ENCODE data around the gene MVB12B. TPM values are rescaled to one million over a fixed set of nuclear protein-coding genes. Genes with fewer than 3 reads are reported as not detected.

MVB12B gene
- polyA plus RNA-seq, 6 donors from 2014 or later, result 1.2 to 2.6 (median 2.5) TPM; not detected in 1

GRCh38 chr9:126511411-126511810 lies 184.8 kb downstream of the MVB12B start:
- DNase-seq, result no peak
- peak overlapping the region in 1 of 8 donors; percentile 35 for H3K4me3 Mint-ChIP-seq
- H3K9me3 Mint-ChIP-seq, result no peaks in the 10 kb centered on the region
- H3K27ac Mint-ChIP-seq, result peak overlapping the region in 1 of 6 donors; percentile 37
- H3K36me3 Mint-ChIP-seq, result no peaks in the 10 kb centered on the region
- no peak for ATAC-seq (ENCODE audit: low read depth in 2 of 2)
- peaks cover 22 to 50% (median 25%) of the 10 kb centered on the region in 3 donors for H3K27me3 Mint-ChIP-seq
- peaks cover 1 to 5% (median 1%) of the 10 kb centered on the region in 3 donors for H3K4me1 Mint-ChIP-seq

DNA sequence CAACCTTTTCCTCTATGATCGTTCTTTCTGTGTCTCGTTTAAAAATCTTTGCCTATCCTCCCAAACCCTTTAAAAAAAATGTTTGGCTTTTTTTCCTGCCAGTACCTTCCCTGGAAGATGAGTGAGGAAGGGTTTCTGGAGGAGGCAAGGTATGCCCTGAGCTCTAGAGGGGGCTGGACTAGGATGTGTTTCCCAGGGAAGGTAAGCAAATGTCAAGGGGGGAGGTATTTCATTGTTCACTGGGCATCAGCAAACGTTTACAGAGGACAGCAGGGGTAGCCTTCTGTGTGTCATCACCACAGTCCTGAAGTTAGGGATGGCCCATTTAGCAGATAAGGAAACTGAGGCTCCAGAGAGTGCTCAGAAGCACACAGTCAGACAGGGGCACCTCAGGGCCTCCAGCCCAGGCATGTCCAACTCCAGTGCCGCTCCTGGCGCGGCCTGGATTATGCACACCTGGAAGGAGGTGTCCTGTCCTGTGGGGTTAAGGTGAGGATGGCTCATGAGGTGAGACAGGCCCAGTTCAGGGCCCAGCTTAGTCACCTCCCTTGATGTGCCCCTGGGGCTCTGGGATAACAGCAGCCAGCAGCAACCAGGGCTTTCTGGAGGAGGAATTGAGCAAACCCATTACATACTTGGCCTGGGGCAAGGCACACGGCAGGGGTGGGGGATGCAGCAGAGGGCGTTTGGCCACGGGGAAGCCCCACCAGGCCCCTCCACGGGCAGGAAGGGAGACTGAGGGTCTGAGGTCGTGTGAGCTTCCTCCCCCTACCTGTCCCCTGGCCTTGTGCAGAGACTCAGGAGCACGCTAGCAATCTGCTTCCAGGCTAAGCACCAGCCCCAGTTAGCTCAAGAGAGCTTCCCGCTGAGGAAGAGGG lies 186.8 kb downstream of the MVB12B start:
- no peaks in the 10 kb centered on the region for H3K36me3 Mint-ChIP-seq
- peak overlapping the region in 1 of 6 donors; percentile 62 for H3K27ac Mint-ChIP-seq
- DNase-seq (no peak), ATAC-seq (ENCODE audit: low read depth in 2 of 2) (no peak)
- peaks cover 37 to 64% (median 39%) of the 10 kb centered on the region in 3 donors for H3K27me3 Mint-ChIP-seq
- H3K4me3 Mint-ChIP-seq, result peak overlapping the region in 4 of 8 donors; percentile 55 to 65 (median 60)
- peaks cover 14 to 20% (median 18%) of the 10 kb centered on the region in 3 donors for H3K4me1 Mint-ChIP-seq
- H3K9me3 Mint-ChIP-seq, result no peaks in the 10 kb centered on the region

DNA sequence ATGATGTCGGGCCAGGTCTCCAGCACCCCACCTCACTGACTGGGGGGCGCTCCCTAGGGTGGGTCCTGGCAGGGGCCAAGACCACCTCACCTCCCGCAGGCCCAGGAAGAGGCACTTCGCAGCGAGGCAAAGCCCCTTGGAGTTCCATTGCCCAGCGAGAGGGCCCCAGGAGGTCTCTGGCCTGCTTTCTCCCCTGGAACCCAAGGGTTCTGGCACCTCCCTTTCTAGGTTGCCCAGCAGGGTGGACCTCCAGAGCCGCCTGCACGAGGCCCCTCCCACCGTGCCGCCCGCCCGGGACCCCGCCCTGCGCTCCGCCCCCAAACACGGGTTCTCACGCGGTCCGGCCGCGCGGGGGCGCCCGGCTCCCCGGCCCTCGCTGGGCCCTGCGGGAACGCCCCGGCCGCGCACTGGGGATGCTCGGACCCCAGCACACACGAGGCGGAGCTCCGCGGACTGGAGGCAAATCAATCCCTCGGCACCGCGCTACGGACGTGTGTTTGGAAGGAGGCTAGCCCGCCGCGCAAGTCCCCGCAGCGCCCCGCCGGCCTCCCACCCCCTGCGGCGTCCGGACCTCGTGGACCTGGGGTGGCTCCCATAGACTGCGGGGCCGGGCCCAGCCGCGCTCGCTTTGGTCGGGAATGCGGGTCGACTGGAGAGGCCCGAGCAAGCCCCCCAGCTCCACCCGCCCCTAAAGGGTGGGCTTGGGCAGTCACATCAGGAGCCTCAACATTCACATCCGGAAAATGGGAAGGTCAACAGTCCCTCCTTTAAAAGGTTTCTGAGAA lies 187.6 kb downstream of the MVB12B start:
- peak; percentile 68 for DNase-seq
- Mint-ChIP-seq H3K27ac (no peak overlapping the region), H3K36me3 (no peaks in the 10 kb centered on the region), H3K4me3 (peak overlapping the region in 5 of 8 donors; percentile 22 to 62 (median 59)), H3K4me1 (peaks cover 14 to 20% (median 18%) of the 10 kb centered on the region in 3 donors), H3K9me3 (no peaks in the 10 kb centered on the region), H3K27me3 (peaks cover 45 to 67% (median 46%) of the 10 kb centered on the region in 3 donors)
- ATAC-seq (ENCODE audit: low read depth in 2 of 2), result peak; percentile 84 to 89

- peaks cover 14 to 20% (median 18%) of the 10 kb centered on the region in 3 donors for H3K4me1 Mint-ChIP-seq
- peaks cover 45 to 63% (median 51%) of the 10 kb centered on the region in 3 donors for H3K27me3 Mint-ChIP-seq
- no peaks in the 10 kb centered on the region for H3K9me3 Mint-ChIP-seq
- peak overlapping the region in 7 of 8 donors; percentile 22 to 78 (median 60) for H3K4me3 Mint-ChIP-seq
- DNase-seq (no peak), ATAC-seq (ENCODE audit: low read depth in 2 of 2) (no peak)
- no peaks in the 10 kb centered on the region for H3K36me3 Mint-ChIP-seq
- H3K27ac Mint-ChIP-seq, result peak overlapping the region in 1 of 6 donors; percentile 91
These were observed 188.6 kb downstream of the MVB12B start for GRCh38 chr9:126515001-126515872.

- Mint-ChIP-seq H3K36me3 (no peaks in the 10 kb centered on the region), H3K4me3 (peak overlapping the region in 5 of 8 donors; percentile 23 to 94 (median 83)), H3K27ac (no peak overlapping the region), H3K27me3 (peaks cover 45 to 63% (median 51%) of the 10 kb centered on the region in 3 donors), H3K9me3 (no peaks in the 10 kb centered on the region), H3K4me1 (peaks cover 14 to 20% (median 18%) of the 10 kb centered on the region in 3 donors)
- DNase-seq (no peak), ATAC-seq (ENCODE audit: low read depth in 2 of 2) (no peak)
These were observed 189.4 kb downstream of the MVB12B start for GRCh38 chr9:126515873-126516505.

DNA sequence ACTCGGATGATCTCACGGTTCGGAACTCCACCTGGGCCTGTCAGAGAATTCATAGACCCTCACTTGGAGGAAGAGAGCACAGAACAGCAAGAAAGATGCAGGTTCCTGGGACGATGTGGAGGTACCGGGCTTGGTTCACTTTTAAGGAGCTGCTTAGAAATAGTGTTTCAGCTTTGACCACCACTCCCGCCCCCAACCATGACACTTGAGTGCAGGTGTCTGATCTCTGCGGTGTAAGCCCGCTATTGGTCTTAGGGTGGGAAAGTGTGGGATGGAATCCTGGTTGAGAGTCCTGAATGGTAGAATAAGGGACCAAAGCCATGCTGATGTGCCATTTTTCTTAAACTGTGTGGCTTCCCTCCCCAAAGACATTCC lies 189.9 kb downstream of the MVB12B start:
- Mint-ChIP-seq H3K27me3 (peaks cover 42 to 60% (median 46%) of the 10 kb centered on the region in 3 donors), H3K9me3 (no peaks in the 10 kb centered on the region), H3K4me1 (peaks cover 14 to 20% (median 18%) of the 10 kb centered on the region in 3 donors), H3K27ac (peak overlapping the region in 1 of 6 donors; percentile 33), H3K4me3 (peak overlapping the region in 7 of 8 donors; percentile 79 to 94 (median 87)), H3K36me3 (no peaks in the 10 kb centered on the region)
- no peak for ATAC-seq (ENCODE audit: low read depth in 2 of 2)
- DNase-seq, result no peak

DNA sequence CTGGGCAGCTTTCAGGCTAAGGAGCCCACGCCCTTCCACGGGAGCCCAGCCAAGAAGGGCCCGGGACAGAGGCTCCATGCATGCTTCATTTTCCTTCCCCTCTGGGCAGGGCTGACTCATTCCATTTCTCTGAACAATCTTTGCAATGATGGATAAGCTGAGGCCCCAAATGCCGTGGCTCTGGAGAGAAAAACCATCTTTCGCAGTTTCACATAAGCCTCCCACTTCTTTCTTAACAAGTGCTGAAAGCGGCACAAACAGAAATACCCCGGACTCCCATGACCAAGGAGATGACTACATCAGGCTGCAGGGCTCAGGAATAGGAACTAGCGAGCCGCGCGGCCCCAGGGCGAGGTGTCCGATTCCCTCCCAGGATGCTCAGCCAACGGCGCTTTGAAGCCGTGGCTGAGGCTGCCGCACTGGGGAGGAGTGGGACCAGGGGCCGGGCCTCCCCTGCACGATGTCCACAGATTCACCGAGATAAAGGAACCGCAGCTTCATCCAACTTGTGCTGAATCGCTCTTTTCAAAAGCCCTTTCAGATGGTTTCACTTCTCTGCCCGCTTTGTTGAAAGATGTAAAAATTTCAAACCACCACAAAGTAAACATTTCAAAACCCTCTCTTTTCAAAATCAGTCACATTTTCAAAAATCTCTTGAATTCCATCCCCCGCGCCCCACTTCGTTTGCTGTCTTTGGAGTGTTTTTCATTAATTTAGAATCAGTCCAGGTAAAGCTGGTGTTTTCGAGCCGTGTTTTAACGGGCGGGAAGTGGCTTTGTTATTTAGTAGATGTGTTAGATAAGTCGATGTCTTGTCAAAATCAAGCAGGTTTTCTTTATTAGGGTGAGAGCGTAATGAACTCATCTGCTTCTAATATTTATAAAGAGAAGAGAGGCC lies 190.6 kb downstream of the MVB12B start:
- Mint-ChIP-seq H3K36me3 (no peaks in the 10 kb centered on the region), H3K9me3 (no peaks in the 10 kb centered on the region), H3K4me3 (peak overlapping the region; percentile 79 to 94 (median 90)), H3K27me3 (peaks cover 38 to 55% (median 43%) of the 10 kb centered on the region in 3 donors), H3K27ac (peak overlapping the region in 4 of 6 donors; percentile 33 to 86 (median 66)), H3K4me1 (peaks cover 14 to 20% (median 18%) of the 10 kb centered on the region in 3 donors)
- peak; percentile 60 to 62 for ATAC-seq (ENCODE audit: low read depth in 2 of 2)
- peak; percentile 34 for DNase-seq

DNA sequence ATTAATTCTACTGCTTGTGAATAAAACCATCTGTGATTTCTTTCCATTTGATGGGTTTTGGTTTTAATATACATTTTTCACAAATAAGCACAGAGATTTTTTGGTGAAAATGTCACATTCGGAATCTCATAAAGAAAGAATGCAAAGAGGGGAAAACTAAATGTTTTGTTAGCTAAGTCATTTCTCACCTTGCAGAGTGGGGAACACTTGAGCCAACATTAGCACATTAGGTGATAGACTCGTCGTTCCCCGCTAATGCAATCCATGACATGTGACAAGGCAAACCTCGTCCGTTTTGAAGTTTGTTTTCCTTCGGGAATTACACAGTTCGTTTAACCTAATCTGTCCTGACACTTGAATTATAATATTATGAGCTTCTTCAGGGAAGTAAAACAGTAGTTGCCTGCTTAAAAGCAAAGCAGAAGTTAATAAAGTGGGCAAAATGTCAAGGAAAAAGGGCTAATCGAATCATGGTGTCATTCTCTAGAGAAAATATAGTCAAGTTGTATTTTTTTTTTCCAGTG lies 191.3 kb downstream of the MVB12B start:
- peak overlapping the region in 7 of 8 donors; percentile 79 to 93 (median 87) for H3K4me3 Mint-ChIP-seq
- DNase-seq (no peak), ATAC-seq (ENCODE audit: low read depth in 2 of 2) (no peak)
- peaks cover 15 to 24% (median 20%) of the 10 kb centered on the region in 3 donors for H3K4me1 Mint-ChIP-seq
- H3K27me3 Mint-ChIP-seq, result peaks cover 38 to 56% (median 40%) of the 10 kb centered on the region in 3 donors
- H3K36me3 Mint-ChIP-seq, result no peaks in the 10 kb centered on the region
- H3K27ac Mint-ChIP-seq, result peak overlapping the region in 1 of 6 donors; percentile 33
- H3K9me3 Mint-ChIP-seq, result no peaks in the 10 kb centered on the region

DNA sequence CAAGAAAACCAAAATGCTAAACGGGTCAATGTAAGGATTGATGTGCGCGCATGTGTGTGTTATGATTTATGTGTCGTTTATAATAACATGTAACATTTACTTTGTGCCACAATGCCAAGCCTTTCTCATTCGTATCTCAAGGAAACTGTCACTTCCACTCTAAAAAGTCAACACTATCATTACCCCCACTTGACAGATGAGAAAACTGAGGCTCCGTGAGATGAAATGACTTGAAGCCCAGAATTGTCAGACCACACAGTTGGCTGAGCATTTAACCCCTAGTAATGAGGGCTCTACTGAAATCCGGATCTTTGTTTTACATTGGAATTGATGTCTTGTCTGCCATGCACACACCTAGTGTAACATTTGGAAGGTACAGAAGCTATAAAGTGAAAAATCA lies 192.1 kb downstream of the MVB12B start:
- Mint-ChIP-seq H3K27ac (no peak overlapping the region), H3K27me3 (peaks cover 33 to 55% (median 34%) of the 10 kb centered on the region in 3 donors), H3K9me3 (no peaks in the 10 kb centered on the region), H3K4me1 (peaks cover 24 to 32% (median 28%) of the 10 kb centered on the region in 3 donors), H3K4me3 (peak overlapping the region in 2 of 8 donors; percentile 20 to 41), H3K36me3 (no peaks in the 10 kb centered on the region)
- DNase-seq (no peak), ATAC-seq (ENCODE audit: low read depth in 2 of 2) (no peak)

GRCh38 chr9:126519660-126520420 lies 193.2 kb downstream of the MVB12B start:
- Mint-ChIP-seq H3K36me3 (no peaks in the 10 kb centered on the region), H3K4me1 (peaks cover 30 to 41% (median 37%) of the 10 kb centered on the region in 3 donors), H3K9me3 (no peaks in the 10 kb centered on the region), H3K27me3 (peaks cover 33 to 62% (median 39%) of the 10 kb centered on the region in 3 donors), H3K27ac (no peak overlapping the region), H3K4me3 (no peak overlapping the region)
- ATAC-seq (ENCODE audit: low read depth in 2 of 2) (no peak), DNase-seq (no peak)

GRCh38 chr9:126520453-126520852 lies 193.8 kb downstream of the MVB12B start:
- H3K9me3 Mint-ChIP-seq, result no peaks in the 10 kb centered on the region
- peaks cover 30 to 44% (median 42%) of the 10 kb centered on the region in 3 donors for H3K4me1 Mint-ChIP-seq
- no peak overlapping the region for H3K27ac Mint-ChIP-seq

More at GRCh38 chr9:126520453-126520852, 193.8 kb downstream of the MVB12B start:
- no peak for DNase-seq
- peaks cover 27 to 61% (median 40%) of the 10 kb centered on the region in 3 donors for H3K27me3 Mint-ChIP-seq
- ATAC-seq (ENCODE audit: low read depth in 2 of 2), result no peak
- H3K4me3 Mint-ChIP-seq, result no peak overlapping the region
- no peaks in the 10 kb centered on the region for H3K36me3 Mint-ChIP-seq

Measured in naive B cell (primary cell).